Endothelial cell of umbilical vein (primary cell): ENCODE results near the gene FYTTD1. TPM values are rescaled to one million over a fixed set of nuclear protein-coding genes. Genes with fewer than 3 reads are reported as not detected.

Source experiments
- BruUV-seq: library from RNA; stranded (reverse); fragments of 400-500 nt; replicated peaks from 2 replicates; lab custom pipeline; 2021; lab: Mats Ljungman, UMichigan
- CTCF ChIA-PET: fragments of 300-600, 350-600 bp; sonication (Branson Sonifier 250); formaldehyde crosslinking; loops from one replicate; lab custom pipeline; 2021; ENCODE audit warnings: antibody characterized with exemption, inconsistent platforms; lab: Charles Lee
- POLR2A ChIA-PET: fragments of 300-600, 350-600 bp; sonication (Branson Sonifier 250); formaldehyde crosslinking; loops from one replicate; lab custom pipeline; 2021; ENCODE audit warnings: antibody characterized with exemption, inconsistent platforms; lab: Charles Lee
- DNase-seq: peaks from one replicate; pipeline ENCODE4 v3.0.0-alpha.2; 2011; ENCODE audit warnings: low read depth, low spot score
- FAIRE-seq: peaks from 2 replicates; lab custom pipeline; 2011; peaks lifted over from hg19 to GRCh38; lab: Jason Lieb, UNC
- H2AFZ ChIP-seq: 2 replicates; pipeline ENCODE4 v1.6.0; 2012; ENCODE audit warnings: low read depth, low read length, control low read depth, inconsistent platforms
- H3K27ac ChIP-seq: 2 replicates; pipeline ENCODE4 v1.5.1; 2011; ENCODE audit warnings: low read depth, mild to moderate bottlenecking, control low read depth, low read length, moderate library complexity; ENCODE audit not compliant: insufficient read depth
- H3K27me3 ChIP-seq, 2 experiments: 2 replicates each; pipeline versions ENCODE4 v1.6.0 to v1.6.1; 2011; ENCODE audit warnings: low read length in 2 of 2, mixed read lengths in 1 of 2; ENCODE audit not compliant: control insufficient read depth in 2 of 2, insufficient read depth in 2 of 2
- H3K36me3 ChIP-seq, 2 experiments: 2 replicates in 1 of 2; 3 replicates in 1 of 2; pipeline ENCODE4 v1.5.1; 2011; ENCODE audit warnings: low read length in 2 of 2, mild to moderate bottlenecking in 1 of 2, moderate library complexity in 1 of 2; ENCODE audit not compliant: control insufficient read depth in 2 of 2, insufficient read depth in 2 of 2; ENCODE audit errors: extremely low read depth in 1 of 2
- H3K4me1 ChIP-seq: 3 replicates; pipeline ENCODE4 v1.5.1; 2011; ENCODE audit warnings: mild to moderate bottlenecking, low read length; ENCODE audit not compliant: control insufficient read depth, insufficient read depth; ENCODE audit errors: extremely low read depth
- H3K4me2 ChIP-seq: 2 replicates; pipeline ENCODE4 v1.6.1; 2011; ENCODE audit warnings: low read length, control low read depth, mixed read lengths; ENCODE audit not compliant: insufficient read depth
- H3K4me3 ChIP-seq, 3 experiments: fragments of 200-600 bp in 1 of 3; sonication (generic), shearing (Covaris generic) in 1 of 3; replicated peaks in 1 of 3; 2 replicates each; pipeline ENCODE4 v1.5.1; 2011 to 2016; ENCODE audit warnings: control low read depth in 3 of 3, low read length in 3 of 3, mild to moderate bottlenecking in 2 of 3, inconsistent platforms in 1 of 3, low read depth in 1 of 3, moderate library complexity in 1 of 3; ENCODE audit not compliant: insufficient read depth in 1 of 3
- H3K79me2 ChIP-seq: 2 replicates; pipeline ENCODE4 v1.6.0; 2012; ENCODE audit warnings: low read length, inconsistent platforms; ENCODE audit not compliant: control insufficient read depth, insufficient read depth
- H3K9ac ChIP-seq: replicated peaks from 2 replicates; pipeline ENCODE3; 2011; ENCODE audit warnings: low read length, control low read depth; ENCODE audit not compliant: insufficient read depth; ENCODE audit errors: extremely low read depth
- H3K9me1 ChIP-seq: replicated peaks from 3 replicates; pipeline ENCODE4 v1.6.0; 2011; ENCODE audit warnings: mild to moderate bottlenecking, low read length; ENCODE audit not compliant: control insufficient read depth, insufficient read depth; ENCODE audit errors: extremely low read depth
- H3K9me3 ChIP-seq: replicated peaks from 2 replicates; pipeline ENCODE4 v1.5.1; 2012; ENCODE audit warnings: low read length, inconsistent platforms; ENCODE audit not compliant: control insufficient read depth, insufficient read depth
- H4K20me1 ChIP-seq: replicated peaks from 2 replicates; pipeline ENCODE3; 2011; ENCODE audit warnings: mild to moderate bottlenecking, low read length; ENCODE audit not compliant: control insufficient read depth, insufficient read depth; ENCODE audit errors: extremely low read depth
- EZH2 ChIP-seq: IDR thresholded peaks from 2 replicates; pipeline ENCODE4 v1.6.1; 2012; ENCODE audit warnings: borderline replicate concordance, low read depth, mild to moderate bottlenecking, moderate library complexity, low read length, inconsistent platforms; ENCODE audit not compliant: severe bottlenecking
- FOS ChIP-seq: IDR thresholded peaks from 2 replicates; pipeline ENCODE4 v1.6.1; 2011; ENCODE audit warnings: mild to moderate bottlenecking, low read length, moderate library complexity, borderline replicate concordance; ENCODE audit not compliant: insufficient read depth
- GATA2 ChIP-seq: IDR thresholded peaks from 2 replicates; pipeline ENCODE4 v1.7.0; 2011; ENCODE audit warnings: low read depth, mild to moderate bottlenecking, moderate library complexity, mixed read lengths, low read length; ENCODE audit not compliant: insufficient read length, insufficient read depth
- JUN ChIP-seq: IDR thresholded peaks from 2 replicates; pipeline ENCODE4 v1.6.1; 2011; ENCODE audit warnings: borderline replicate concordance, low read depth; ENCODE audit not compliant: insufficient read length, insufficient read depth
- MYC ChIP-seq: IDR thresholded peaks from one replicate; pipeline ENCODE4 v1.6.1; 2011; ENCODE audit warnings: mild to moderate bottlenecking, low read depth, low read length
- POLR2A ChIP-seq: IDR thresholded peaks from 2 replicates; pipeline ENCODE4 v1.6.1; 2012; ENCODE audit warnings: low read depth, mild to moderate bottlenecking, control low read depth, low read length
- POLR2AphosphoS5 ChIP-seq: IDR thresholded peaks from 2 replicates; pipeline ENCODE4 v1.6.1; 2012; ENCODE audit warnings: low read depth, mild to moderate bottlenecking, control low read depth, low read length, moderate library complexity; ENCODE audit not compliant: insufficient read depth
- dilution Hi-C: fragments of 300-500 bp; cut with MboI; formaldehyde crosslinking; loops from one replicate; pipeline ENCODE4 v1.15.0; 2019; ENCODE audit warnings: low sequenced_read_pairs; ENCODE audit not compliant: extremely low pct_ligation_motif_present
- intact Hi-C: fragments of 100-400 bp; cut with micrococcal nuclease; formaldehyde crosslinking; loops from one replicate; pipeline ENCODE4 v1.10.0; 2022
- polyA plus RNA-seq, 4 experiments: library from polyadenylated mRNA; depleted of rRNA in 3 of 4; stranded (reverse) in 3 of 4; unstranded in 1 of 4; fragments of >200 nt; gene quantifications; 2 replicates each; pipeline versions ENCODE4 v1.2.1 to v1.2.3, GENCODE V29; 2011 to 2012; ENCODE audit warnings: missing spikeins in 1 of 4
- total RNA-seq: library from RNA; stranded (reverse); gene quantifications from 2 replicates; pipeline ENCODE4 v1.2.3, GENCODE V29; 2021
- TF ChIP-seq, protein P1 (sequence below): IDR thresholded peaks from 2 replicates; pipeline ENCODE4 v1.6.1; 2011; ENCODE audit not compliant: insufficient read depth, insufficient read length
- TF ChIP-seq, protein P2 (sequence below), 2 donors: IDR thresholded peaks; 1 replicate in 1 of 2; 2 replicates in 1 of 2; pipeline ENCODE4 v1.5.1; 2011; ENCODE audit warnings: low read length in 2 of 2, mild to moderate bottlenecking in 2 of 2, moderate library complexity in 2 of 2, control low read depth in 1 of 2, inconsistent platforms in 1 of 2, low read depth in 1 of 2; ENCODE audit not compliant: insufficient read depth in 1 of 2; ENCODE audit errors: extremely low read depth in 1 of 2

The FYTTD1 gene
- total and polyA plus RNA-seq, 2 donors (not counting 3 experiments of a cell fraction or from before 2014, with no cell fraction given), result 8.9 to 52.3 TPM

DNA sequence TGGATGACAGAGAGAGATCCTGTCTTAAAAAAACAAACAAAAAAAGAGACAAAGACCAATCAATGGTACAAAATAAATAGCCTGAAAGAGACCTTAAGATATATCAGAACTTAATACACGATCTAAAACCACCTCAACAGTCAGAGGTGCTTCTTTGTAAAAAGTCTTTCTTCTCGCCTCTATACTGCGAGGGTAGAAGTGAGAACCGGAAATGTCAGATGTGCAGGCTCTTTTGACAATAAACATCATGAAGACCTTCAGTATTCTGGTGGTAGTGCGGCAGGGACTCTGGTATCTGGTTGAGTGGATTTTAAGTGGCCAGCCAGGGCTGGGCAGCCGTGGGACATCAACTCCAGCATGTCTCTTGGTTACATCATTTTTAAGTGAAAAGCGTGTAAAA lies 43.0 kb upstream of the FYTTD1 start:
- Histone ChIP-seq H3K4me3 (no peak overlapping the region), H3K79me2 (no peaks in the 10 kb centered on the region), H2AFZ (no peak overlapping the region), H3K4me1 (peaks cover under 1% of the 10 kb centered on the region), H3K4me2 (no peak overlapping the region), H3K27ac (no peak overlapping the region), H3K9me1 (no peaks in the 10 kb centered on the region), H3K9ac (no peak overlapping the region), H3K27me3 (no peaks in the 10 kb centered on the region), H3K36me3 (peaks cover 4 to 11% of the 10 kb centered on the region in 2 experiments), H4K20me1 (no peaks in the 10 kb centered on the region), H3K9me3 (no peaks in the 10 kb centered on the region)
- dilution Hi-C loops, result no loop called here
- FAIRE-seq (no peak), DNase-seq (no peak)
- intact Hi-C loops, result no loop called here
- ChIA-PET CTCF (no interaction called here), POLR2A (no interaction called here)
- no peak for TF ChIP-seq EZH2
- no peak for TF ChIP-seq FOS
- TF ChIP-seq POLR2A, result no peak
- no peak for TF ChIP-seq POLR2AphosphoS5
- TF ChIP-seq, protein P1, sequence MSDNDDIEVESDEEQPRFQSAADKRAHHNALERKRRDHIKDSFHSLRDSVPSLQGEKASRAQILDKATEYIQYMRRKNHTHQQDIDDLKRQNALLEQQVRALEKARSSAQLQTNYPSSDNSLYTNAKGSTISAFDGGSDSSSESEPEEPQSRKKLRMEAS, result no peak
- TF ChIP-seq GATA2, result no peak
- no peak for TF ChIP-seq MYC
- TF ChIP-seq JUN, result no peak
- TF ChIP-seq, protein P2, sequence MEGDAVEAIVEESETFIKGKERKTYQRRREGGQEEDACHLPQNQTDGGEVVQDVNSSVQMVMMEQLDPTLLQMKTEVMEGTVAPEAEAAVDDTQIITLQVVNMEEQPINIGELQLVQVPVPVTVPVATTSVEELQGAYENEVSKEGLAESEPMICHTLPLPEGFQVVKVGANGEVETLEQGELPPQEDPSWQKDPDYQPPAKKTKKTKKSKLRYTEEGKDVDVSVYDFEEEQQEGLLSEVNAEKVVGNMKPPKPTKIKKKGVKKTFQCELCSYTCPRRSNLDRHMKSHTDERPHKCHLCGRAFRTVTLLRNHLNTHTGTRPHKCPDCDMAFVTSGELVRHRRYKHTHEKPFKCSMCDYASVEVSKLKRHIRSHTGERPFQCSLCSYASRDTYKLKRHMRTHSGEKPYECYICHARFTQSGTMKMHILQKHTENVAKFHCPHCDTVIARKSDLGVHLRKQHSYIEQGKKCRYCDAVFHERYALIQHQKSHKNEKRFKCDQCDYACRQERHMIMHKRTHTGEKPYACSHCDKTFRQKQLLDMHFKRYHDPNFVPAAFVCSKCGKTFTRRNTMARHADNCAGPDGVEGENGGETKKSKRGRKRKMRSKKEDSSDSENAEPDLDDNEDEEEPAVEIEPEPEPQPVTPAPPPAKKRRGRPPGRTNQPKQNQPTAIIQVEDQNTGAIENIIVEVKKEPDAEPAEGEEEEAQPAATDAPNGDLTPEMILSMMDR (IDR thresholded peaks at IDR 0.05; ENCODE audit: extremely low read depth in 1 of 2, insufficient read depth in 1 of 2, low read depth in 1 of 2, low read length in 2 of 2), result no peak
- no TSS peak for BruUV-seq
